ENCODE measurements around the gene PSMC3IP.

PSMC3IP gene

GRCh38 chr17:42537826-42538451, 39.6 kb downstream of the PSMC3IP start:
- DNase-seq = no peak

DNA sequence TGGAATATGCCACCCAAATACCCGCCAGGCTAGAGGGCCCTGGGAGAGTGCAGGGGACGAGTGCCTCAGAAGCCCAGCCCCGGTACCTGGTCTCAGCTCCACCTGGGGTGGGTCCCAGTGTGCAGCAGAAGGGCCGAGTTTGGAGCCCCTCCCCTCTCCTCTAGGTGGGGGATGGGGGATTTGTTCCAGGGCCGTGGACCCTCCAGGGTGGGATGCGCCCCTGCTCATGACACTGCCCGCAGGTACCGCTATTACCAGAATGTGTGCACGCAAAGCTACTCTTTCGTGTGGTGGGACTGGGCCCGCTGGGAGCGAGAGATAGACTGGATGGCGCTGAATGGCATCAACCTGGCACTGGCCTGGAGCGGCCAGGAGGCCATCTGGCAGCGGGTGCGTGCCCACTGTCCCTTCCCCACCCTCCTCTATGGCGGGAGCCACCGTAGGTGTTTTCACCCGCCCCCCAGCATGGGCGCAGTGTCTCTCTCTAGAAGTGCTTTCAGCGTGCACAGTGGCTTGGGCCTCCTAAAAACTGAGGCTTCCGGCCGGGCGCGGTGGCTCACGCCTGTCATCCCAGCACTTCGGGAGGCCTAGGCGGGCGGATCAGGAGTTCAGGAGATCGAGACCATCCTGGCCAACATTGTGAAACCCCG, 40.2 kb downstream of the PSMC3IP start:
- DNase-seq = no peak

DNA sequence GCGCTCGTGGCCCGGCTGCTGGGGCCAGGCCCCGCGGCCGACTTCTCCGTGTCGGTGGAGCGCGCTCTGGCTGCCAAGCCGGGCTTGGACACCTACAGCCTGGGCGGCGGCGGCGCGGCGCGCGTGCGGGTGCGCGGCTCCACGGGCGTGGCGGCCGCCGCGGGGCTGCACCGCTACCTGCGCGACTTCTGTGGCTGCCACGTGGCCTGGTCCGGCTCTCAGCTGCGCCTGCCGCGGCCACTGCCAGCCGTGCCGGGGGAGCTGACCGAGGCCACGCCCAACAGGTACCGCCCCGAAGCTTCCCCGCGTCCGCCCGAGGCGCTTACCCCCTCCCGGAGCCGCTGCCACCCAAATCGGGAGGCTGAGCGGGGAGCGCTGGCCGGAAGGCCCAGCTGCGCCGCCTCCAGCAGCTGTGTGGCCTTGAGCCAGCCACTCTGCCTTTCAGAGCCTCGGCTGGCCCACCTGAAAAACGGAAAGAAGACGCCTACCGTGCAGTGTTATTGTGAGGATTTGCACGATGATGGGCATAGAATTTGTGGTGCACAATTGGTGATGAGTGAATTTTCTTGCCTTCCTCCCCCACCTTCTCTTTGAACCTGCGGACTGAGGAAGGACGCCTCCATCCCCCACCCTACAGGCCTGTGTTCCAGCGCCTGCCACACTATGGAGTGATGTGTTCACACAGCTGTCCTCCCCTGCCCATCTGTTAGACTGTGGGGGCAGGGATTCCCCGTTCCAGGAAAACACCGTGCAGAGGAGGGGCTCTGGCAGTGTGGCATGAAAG, 41.0 kb downstream of the PSMC3IP start:
- DNase-seq = peak in 11 of 14 donors; percentile 46 to 83 (median 68)

DNA sequence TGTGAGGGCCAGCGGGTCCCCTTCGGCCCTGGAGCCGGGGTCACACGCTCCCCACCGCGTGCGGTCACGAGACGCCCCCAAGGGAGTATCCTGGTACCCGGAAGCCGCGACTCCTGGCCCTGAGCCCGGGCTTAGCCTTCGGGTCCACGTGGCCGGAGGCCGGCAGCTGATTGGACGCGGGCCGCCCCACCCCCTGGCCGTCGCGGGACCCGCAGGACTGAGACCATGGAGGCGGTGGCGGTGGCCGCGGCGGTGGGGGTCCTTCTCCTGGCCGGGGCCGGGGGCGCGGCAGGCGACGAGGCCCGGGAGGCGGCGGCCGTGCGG, 41.5 kb downstream of the PSMC3IP start, which contains the start of gene NAGLU:
Gene NAGLU, plus strand, starts transcription at position 194 of the 324 bp plus-strand sequence. Its CDS starts 32 bp downstream, at position 226.
- DNase-seq = peak; percentile 57 to 98 (median 92)

DNA sequence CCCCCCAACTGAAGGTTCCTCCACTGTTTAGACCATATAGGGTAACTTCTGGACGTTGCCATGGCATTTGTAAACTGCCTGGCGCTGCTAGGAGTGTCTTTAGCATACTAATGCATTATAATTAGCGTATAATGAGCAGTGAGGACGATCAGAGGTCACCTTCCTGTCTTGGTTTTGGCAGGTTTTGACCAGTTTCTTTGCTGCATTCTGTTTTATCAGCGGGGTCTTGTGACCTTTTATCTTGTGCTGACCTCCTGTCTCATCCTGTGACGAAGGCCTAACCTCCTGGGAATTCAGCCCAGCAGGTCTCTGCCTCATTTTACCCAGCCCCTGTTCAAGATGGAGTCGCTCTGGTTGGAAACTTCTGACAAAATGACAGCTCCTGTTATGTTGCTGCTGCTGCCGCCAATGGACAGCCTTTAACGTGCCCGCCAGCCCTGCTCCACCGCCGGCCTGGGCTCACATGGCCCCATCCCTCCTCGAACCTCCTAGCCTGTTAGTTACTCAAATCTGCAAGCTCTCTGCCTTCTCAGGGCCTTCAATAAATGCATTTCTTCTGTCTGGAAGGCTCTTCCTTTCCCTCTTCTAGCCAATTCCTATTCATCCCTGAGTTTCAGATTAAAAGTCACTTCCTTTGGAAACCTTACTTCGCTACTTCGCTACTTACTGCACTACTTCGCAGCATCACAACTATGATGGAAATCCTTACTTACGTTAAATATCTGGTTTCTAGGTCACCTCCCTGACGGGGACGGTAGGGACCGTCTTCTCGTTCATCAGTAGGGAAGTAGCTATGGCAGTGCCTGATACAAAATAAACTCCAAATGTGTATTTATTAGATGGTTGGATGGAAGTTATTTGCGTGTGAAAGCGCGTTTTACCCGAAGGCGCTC, 42.1 kb downstream of the PSMC3IP start:
- peak in 6 of 14 donors; percentile 8 to 54 (median 35) for DNase-seq

DNA sequence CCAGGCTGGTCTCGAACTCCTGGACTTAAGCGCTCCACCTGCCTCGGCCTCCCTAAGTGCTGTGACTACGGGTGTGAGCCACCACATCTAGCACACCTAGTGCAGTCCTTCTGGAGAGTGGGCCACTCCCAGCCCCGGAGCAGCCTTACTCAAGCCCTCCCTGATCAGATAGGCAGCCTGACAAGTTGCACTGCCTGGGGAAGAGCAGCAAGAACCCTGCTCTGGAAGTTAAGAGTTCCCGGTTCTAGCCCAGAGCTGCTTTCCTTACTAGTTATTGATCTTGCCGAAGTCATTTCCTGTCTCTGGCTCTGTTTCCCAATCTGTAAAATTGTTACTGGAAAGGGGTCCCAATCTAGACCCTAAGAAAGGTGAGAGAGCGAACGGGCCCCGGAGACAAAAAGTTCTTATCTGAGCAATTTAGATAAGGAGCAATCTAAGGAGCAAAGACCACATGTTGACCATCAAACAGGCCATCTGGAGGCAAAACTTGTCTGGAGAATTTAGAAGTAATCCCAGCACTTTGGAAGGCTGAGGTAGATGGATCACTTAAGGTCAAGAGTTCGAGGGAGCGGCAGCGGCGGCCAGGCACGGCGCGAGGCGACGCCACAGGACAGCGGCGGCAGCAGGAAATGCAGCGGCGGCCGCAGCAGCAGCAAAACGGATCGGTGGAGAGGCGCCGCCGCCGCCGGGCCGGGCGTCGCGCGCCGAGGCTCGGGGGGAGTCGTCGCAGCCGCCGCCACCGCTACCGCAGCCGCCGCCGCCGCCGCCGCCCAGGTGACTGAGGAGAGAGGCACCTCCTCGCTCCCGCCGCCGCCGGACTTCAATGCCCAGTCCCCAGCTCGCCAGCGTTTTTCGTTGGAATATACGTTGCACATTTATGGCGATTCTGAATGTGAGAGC, 45.8 kb downstream of the PSMC3IP start:
- peak in 9 of 14 donors; percentile 14 to 68 (median 36) for DNase-seq

GRCh38 chr17:42530952-42531454, 46.5 kb downstream of the PSMC3IP start:
- DNase-seq = no peak

DNA sequence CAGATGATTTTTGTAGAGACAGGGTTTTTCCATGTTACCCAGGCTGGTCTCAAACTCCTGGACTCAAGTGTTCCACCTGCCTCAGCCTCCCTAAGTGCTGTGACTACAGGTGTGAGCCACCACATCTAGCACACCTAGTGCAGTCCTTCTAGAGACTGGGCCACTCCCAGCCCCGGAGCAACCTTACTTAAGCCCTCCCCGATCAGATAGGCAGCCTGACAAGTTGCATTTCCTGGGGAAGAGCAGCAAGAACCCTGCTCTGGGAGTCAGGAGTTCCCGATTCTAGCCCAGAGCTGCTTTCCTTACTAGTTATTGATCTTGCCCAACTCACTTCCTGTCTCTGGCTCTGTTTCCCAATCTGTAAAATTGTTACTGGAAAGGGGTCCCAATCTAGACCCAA, 48.5 kb downstream of the PSMC3IP start:
- DNase-seq = no peak

GRCh38 chr17:42527932-42528331, 49.6 kb downstream of the PSMC3IP start:
- no peak for DNase-seq

DNA sequence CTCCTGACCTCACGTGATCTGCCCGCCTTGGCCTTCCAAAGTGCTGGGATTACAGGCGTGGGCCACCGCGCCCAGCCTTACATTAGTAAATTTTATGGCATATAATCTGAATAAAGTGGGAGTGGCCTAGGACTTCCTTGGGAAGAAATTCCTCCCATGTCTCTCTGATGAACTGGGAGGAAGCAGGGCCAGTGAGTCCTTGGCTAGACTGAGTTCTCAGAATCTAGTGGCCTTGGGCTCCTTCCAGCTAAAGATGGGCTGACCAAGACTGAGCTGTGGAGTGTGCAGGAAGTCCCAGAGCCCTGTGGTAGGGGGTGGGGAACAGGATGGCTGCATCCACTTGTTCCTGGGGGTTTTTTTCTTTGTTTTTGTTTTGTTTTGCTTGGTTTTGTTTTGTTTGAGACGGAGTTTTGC, 51.5 kb downstream of the PSMC3IP start:
- DNase-seq = no peak

DNA sequence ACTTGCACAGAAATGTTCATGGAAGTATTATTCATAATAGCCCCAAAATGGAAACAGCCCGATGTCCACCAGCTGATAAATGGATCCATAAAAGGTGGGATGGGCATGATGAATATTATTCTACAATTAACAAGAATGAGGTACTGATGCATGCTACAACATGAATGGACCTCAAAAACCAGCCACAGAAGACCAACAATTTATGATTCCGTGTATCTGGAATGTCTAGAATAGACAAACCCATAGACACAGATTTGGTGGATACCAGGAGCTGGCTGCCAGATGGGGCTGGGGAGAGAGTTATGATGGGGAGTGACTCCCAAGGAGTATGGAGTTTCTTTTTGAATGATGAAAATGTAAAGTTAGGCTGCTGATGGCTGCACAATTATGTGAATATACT, 52.3 kb downstream of the PSMC3IP start:
- no peak for DNase-seq

GRCh38 chr17:42522798-42523278, 54.7 kb downstream of the PSMC3IP start:
- DNase-seq = no peak

All from C1 segment of cervical spinal cord (tissue), 14 donors.